Measurements from ENCODE around the gene CARMIL1.

CARMIL1 gene

DNA sequence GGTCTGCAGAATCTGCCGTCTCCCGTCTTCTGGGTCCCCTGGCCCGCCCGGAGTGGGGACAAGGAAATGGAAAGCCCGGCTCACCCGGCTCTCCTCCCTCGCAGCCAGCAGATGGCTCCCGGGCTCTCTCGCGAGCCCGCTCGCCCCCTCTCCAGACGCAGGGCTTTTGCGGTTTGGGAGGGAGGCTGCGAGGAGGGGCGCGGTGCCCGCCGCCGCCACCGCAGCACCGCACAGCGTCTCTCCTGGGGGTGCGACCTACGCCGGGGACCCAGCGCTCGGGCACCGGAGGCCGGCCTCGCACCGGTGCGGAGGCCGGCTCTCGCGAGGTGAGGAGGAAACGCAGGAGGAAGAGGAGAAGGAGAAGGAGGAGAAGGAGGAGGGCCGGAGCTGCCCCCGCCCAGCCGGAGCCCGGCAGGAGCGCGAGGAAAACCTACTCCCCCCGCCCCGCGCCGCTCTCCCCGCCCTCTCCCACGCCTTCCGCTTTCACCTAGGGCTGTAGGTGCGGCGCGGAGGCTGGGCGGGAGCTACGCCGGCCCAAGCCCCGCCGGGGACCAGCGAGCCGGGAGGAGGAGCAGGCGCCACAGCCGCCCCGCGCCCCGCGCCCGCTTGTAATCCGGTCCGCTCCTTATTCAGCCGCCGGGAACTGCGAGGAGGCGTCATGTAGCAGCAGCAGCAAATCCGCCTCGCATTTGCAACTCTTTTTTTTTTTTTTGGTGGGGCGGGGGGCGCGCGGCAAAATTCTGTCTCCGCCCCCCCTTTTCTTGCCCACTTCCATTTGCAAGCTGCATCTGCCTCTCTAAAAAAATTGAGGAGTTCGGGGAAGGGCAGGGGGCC is at the start of gene CARMIL1:
Gene CARMIL1 (plus strand): TSS at position 461 of the 834 bp plus-strand sequence. CDS start 422 bp downstream, outside the sequence.
- ATAC-seq: peak; percentile 94
- no peak for TF ChIP-seq GLIS3 (CRISPR knock-in tag; IDR thresholded peaks at IDR 0.05)
- no peak for TF ChIP-seq TOX (CRISPR knock-in tag; IDR thresholded peaks at IDR 0.05; ENCODE audit: borderline replicate concordance)
- TF ChIP-seq OSR1 (CRISPR knock-in tag; IDR thresholded peaks at IDR 0.05): no peak
- no peak for TF ChIP-seq CSDC2 (CRISPR knock-in tag; IDR thresholded peaks at IDR 0.05)
- no peak for TF ChIP-seq TCF4 (CRISPR knock-in tag; IDR thresholded peaks at IDR 0.05; ENCODE audit: borderline replicate concordance)
- TF ChIP-seq ZNF70 (CRISPR knock-in tag; IDR thresholded peaks at IDR 0.05): no peak
- TF ChIP-seq PPARA (CRISPR knock-in tag; IDR thresholded peaks at IDR 0.05; ENCODE audit: borderline replicate concordance): no peak
- TF ChIP-seq ZNF8 (CRISPR knock-in tag; IDR thresholded peaks at IDR 0.05): no peak
- no peak for TF ChIP-seq ESRRG (CRISPR knock-in tag; IDR thresholded peaks at IDR 0.05)
- TF ChIP-seq, protein P1, sequence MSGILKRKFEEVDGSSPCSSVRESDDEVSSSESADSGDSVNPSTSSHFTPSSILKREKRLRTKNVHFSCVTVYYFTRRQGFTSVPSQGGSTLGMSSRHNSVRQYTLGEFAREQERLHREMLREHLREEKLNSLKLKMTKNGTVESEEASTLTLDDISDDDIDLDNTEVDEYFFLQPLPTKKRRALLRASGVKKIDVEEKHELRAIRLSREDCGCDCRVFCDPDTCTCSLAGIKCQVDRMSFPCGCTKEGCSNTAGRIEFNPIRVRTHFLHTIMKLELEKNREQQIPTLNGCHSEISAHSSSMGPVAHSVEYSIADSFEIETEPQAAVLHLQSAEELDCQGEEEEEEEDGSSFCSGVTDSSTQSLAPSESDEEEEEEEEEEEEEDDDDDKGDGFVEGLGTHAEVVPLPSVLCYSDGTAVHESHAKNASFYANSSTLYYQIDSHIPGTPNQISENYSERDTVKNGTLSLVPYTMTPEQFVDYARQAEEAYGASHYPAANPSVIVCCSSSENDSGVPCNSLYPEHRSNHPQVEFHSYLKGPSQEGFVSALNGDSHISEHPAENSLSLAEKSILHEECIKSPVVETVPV (CRISPR knock-in tag; IDR thresholded peaks at IDR 0.05): no peak
- no peak for TF ChIP-seq ZNF565 (CRISPR knock-in tag; conservative IDR thresholded peaks at IDR 0.05; ENCODE audit: low read depth)
- TF ChIP-seq, protein P2, sequence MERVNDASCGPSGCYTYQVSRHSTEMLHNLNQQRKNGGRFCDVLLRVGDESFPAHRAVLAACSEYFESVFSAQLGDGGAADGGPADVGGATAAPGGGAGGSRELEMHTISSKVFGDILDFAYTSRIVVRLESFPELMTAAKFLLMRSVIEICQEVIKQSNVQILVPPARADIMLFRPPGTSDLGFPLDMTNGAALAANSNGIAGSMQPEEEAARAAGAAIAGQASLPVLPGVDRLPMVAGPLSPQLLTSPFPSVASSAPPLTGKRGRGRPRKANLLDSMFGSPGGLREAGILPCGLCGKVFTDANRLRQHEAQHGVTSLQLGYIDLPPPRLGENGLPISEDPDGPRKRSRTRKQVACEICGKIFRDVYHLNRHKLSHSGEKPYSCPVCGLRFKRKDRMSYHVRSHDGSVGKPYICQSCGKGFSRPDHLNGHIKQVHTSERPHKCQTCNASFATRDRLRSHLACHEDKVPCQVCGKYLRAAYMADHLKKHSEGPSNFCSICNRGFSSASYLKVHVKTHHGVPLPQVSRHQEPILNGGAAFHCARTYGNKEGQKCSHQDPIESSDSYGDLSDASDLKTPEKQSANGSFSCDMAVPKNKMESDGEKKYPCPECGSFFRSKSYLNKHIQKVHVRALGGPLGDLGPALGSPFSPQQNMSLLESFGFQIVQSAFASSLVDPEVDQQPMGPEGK (CRISPR knock-in tag; IDR thresholded peaks at IDR 0.05; ENCODE audit: borderline replicate concordance): no peak; the same call in 1 of the 2 replicates
- no peak for TF ChIP-seq RARB (CRISPR knock-in tag; IDR thresholded peaks at IDR 0.05)
- no peak for TF ChIP-seq ARNTL (CRISPR knock-in tag; IDR thresholded peaks at IDR 0.05; ENCODE audit: borderline replicate concordance, low read depth)
- no peak for TF ChIP-seq ISL1 (CRISPR knock-in tag; IDR thresholded peaks at IDR 0.05)

DNA sequence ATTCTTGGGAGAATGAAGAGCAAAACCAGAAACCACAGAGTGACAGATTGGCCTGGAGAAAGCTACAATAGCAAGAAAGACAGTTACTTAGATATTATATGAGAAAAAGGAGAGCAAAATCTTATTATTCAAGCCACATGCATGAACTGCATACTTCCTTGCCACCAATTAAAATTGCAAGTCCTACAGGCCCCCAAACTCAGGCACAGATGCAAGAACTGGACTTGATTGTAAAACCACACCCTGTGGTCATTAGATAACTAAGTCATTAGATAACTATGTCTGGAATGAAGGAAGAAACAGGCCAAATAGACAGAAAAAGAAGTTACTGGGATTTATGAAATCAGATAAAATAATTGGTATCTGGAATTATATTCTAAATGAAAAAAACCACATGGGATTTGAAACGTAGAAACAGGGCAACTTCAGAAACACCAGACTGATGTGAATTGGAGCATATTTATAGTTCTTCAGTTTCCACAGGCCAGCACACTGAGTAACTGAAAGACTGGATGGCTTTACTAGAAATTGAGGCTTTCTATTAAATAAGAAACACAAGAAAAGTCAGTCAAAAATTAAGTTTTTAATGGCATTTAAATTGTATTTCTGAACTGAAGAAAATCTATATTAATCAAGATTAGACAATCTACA is 49.4 kb upstream of the CARMIL1 start:
- ATAC-seq: peak; percentile 87
- TF ChIP-seq OSR1 (CRISPR knock-in tag; IDR thresholded peaks at IDR 0.05) (no peak), GLIS3 (CRISPR knock-in tag; IDR thresholded peaks at IDR 0.05) (peak; percentile 80; the same call in 1 of the 2 replicates), ARNTL (CRISPR knock-in tag; IDR thresholded peaks at IDR 0.05; ENCODE audit: borderline replicate concordance, low read depth) (no peak), TOX (CRISPR knock-in tag; IDR thresholded peaks at IDR 0.05; ENCODE audit: borderline replicate concordance) (no peak), PPARA (CRISPR knock-in tag; IDR thresholded peaks at IDR 0.05; ENCODE audit: borderline replicate concordance) (no peak), TCF4 (CRISPR knock-in tag; IDR thresholded peaks at IDR 0.05; ENCODE audit: borderline replicate concordance) (peak; percentile 65; the same call in 1 of the 2 replicates), ZNF565 (CRISPR knock-in tag; conservative IDR thresholded peaks at IDR 0.05; ENCODE audit: low read depth) (no peak), BACH2 (CRISPR knock-in tag; IDR thresholded peaks at IDR 0.05; ENCODE audit: borderline replicate concordance) (no peak), ZFP3 (CRISPR knock-in tag; IDR thresholded peaks at IDR 0.05) (0 out of 2 replicates have a peak, but pooled peaks have one; percentile 52), ISL1 (CRISPR knock-in tag; IDR thresholded peaks at IDR 0.05) (peak; percentile 96), ZC3H10 (CRISPR knock-in tag; IDR thresholded peaks at IDR 0.05) (peak; percentile 42; the same call in 1 of the 2 replicates), ZNF8 (CRISPR knock-in tag; IDR thresholded peaks at IDR 0.05) (no peak), SNAI2 (CRISPR knock-in tag; IDR thresholded peaks at IDR 0.05) (0 out of 2 replicates have a peak, but pooled peaks have one; percentile 40), RARB (CRISPR knock-in tag; IDR thresholded peaks at IDR 0.05) (no peak), ZFP30 (CRISPR knock-in tag; IDR thresholded peaks at IDR 0.05) (no peak), CSDC2 (CRISPR knock-in tag; IDR thresholded peaks at IDR 0.05) (0 out of 2 replicates have a peak, but pooled peaks have one; percentile 38), ZNF70 (CRISPR knock-in tag; IDR thresholded peaks at IDR 0.05) (no peak)
- TF ChIP-seq, protein P3, sequence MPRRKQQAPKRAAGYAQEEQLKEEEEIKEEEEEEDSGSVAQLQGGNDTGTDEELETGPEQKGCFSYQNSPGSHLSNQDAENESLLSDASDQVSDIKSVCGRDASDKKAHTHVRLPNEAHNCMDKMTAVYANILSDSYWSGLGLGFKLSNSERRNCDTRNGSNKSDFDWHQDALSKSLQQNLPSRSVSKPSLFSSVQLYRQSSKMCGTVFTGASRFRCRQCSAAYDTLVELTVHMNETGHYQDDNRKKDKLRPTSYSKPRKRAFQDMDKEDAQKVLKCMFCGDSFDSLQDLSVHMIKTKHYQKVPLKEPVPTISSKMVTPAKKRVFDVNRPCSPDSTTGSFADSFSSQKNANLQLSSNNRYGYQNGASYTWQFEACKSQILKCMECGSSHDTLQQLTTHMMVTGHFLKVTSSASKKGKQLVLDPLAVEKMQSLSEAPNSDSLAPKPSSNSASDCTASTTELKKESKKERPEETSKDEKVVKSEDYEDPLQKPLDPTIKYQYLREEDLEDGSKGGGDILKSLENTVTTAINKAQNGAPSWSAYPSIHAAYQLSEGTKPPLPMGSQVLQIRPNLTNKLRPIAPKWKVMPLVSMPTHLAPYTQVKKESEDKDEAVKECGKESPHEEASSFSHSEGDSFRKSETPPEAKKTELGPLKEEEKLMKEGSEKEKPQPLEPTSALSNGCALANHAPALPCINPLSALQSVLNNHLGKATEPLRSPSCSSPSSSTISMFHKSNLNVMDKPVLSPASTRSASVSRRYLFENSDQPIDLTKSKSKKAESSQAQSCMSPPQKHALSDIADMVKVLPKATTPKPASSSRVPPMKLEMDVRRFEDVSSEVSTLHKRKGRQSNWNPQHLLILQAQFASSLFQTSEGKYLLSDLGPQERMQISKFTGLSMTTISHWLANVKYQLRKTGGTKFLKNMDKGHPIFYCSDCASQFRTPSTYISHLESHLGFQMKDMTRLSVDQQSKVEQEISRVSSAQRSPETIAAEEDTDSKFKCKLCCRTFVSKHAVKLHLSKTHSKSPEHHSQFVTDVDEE (CRISPR knock-in tag; IDR thresholded peaks at IDR 0.05): peak; percentile 30; the same call in 1 of the 2 replicates
- TF ChIP-seq, protein P2 (CRISPR knock-in tag; IDR thresholded peaks at IDR 0.05; ENCODE audit: borderline replicate concordance): peak; percentile 78; the same call in 1 of the 2 replicates
- TF ChIP-seq, protein P4, sequence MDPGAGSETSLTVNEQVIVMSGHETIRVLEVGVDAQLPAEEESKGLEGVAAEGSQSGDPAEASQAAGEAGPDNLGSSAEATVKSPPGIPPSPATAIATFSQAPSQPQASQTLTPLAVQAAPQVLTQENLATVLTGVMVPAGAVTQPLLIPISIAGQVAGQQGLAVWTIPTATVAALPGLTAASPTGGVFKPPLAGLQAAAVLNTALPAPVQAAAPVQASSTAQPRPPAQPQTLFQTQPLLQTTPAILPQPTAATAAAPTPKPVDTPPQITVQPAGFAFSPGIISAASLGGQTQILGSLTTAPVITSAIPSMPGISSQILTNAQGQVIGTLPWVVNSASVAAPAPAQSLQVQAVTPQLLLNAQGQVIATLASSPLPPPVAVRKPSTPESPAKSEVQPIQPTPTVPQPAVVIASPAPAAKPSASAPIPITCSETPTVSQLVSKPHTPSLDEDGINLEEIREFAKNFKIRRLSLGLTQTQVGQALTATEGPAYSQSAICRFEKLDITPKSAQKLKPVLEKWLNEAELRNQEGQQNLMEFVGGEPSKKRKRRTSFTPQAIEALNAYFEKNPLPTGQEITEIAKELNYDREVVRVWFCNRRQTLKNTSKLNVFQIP (CRISPR knock-in tag; IDR thresholded peaks at IDR 0.05; ENCODE audit: borderline replicate concordance, low read depth): 0 out of 2 replicates have a peak, but pooled peaks have one; percentile 57
- TF ChIP-seq, protein P5, sequence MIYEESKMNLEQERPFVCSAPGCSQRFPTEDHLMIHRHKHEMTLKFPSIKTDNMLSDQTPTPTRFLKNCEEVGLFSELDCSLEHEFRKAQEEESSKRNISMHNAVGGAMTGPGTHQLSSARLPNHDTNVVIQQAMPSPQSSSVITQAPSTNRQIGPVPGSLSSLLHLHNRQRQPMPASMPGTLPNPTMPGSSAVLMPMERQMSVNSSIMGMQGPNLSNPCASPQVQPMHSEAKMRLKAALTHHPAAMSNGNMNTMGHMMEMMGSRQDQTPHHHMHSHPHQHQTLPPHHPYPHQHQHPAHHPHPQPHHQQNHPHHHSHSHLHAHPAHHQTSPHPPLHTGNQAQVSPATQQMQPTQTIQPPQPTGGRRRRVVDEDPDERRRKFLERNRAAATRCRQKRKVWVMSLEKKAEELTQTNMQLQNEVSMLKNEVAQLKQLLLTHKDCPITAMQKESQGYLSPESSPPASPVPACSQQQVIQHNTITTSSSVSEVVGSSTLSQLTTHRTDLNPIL (CRISPR knock-in tag; IDR thresholded peaks at IDR 0.05; ENCODE audit: low read depth): peak; percentile 96
- TF ChIP-seq, protein P1 (CRISPR knock-in tag; IDR thresholded peaks at IDR 0.05): peak; percentile 70; the same call in 1 of the 2 replicates
